ENCODE measurements around the gene EPHA7. TPM values are rescaled to one million over a fixed set of nuclear protein-coding genes. Genes with fewer than 3 reads are reported as not detected.

Gene EPHA7
- total RNA-seq, 1 donor from 2014 or later: 0.88 TPM

DNA sequence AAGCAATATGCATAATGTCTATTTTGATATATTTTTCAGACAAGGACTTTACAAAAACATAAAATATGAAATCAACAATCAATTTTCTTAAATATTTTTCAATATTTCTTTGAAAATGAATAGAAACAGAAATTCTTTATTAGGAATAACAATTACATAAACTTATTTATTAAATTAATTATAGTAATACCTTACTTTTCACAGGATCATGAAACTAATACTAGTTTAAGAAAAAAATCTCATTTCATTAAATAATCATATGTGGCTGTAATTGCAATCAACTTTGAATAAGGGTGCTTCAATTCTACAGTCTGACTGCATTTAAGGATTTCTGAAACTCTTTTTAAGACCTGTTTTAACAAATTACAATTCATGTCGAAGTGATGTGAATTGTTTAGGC, 26.6 kb downstream of the EPHA7 start:
- DNase-seq (ENCODE audit: low read depth): no peak
- no peak for TF ChIP-seq CTCF (IDR thresholded peaks at IDR 0.05; ENCODE audit: insufficient read depth, low read length, poor library complexity, severe bottlenecking)
- no peaks in the 10 kb centered on the region for H3K36me3 ChIP-seq (ENCODE audit: control insufficient read depth, insufficient read depth, low read length)
- H3K4me3 ChIP-seq (ENCODE audit: low read depth, low read length): no peak overlapping the region
- no peaks in the 10 kb centered on the region for H3K27me3 ChIP-seq (ENCODE audit: control insufficient read depth, insufficient read depth, low read length)

GRCh38 chr6:93391965-93392364, 27.4 kb downstream of the EPHA7 start:
- Histone ChIP-seq H3K36me3 (ENCODE audit: control insufficient read depth, insufficient read depth, low read length) (no peaks in the 10 kb centered on the region), H3K27me3 (ENCODE audit: control insufficient read depth, insufficient read depth, low read length) (no peaks in the 10 kb centered on the region), H3K4me3 (ENCODE audit: low read depth, low read length) (no peak overlapping the region)
- DNase-seq (ENCODE audit: low read depth): no peak
- TF ChIP-seq CTCF (IDR thresholded peaks at IDR 0.05; ENCODE audit: insufficient read depth, low read length, poor library complexity, severe bottlenecking): no peak

DNA sequence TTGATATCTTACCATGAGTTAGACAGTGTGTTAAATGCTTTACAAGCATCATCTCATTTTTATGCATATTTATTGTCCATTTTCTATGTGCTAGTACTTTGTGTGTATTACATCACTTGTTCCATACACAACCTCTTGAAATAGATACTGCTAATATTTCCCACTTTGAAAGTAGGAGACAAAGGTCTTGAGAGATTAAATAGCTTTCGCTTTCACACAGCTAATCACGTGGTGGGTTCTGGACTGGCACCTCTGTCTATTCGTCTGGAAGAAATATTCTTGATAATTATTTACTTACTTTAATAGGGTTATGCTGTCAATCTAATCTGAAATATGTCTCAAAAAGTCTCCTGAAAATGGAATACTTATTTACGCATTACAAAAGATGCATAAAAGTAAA, 30.2 kb downstream of the EPHA7 start:
- no peak for DNase-seq (ENCODE audit: low read depth)
- Histone ChIP-seq H3K4me3 (ENCODE audit: low read depth, low read length) (no peak overlapping the region), H3K36me3 (ENCODE audit: control insufficient read depth, insufficient read depth, low read length) (no peaks in the 10 kb centered on the region), H3K27me3 (ENCODE audit: control insufficient read depth, insufficient read depth, low read length) (no peaks in the 10 kb centered on the region)
- no peak for TF ChIP-seq CTCF (IDR thresholded peaks at IDR 0.05; ENCODE audit: insufficient read depth, low read length, poor library complexity, severe bottlenecking)

GRCh38 chr6:93388070-93388469, 31.3 kb downstream of the EPHA7 start:
- TF ChIP-seq CTCF (IDR thresholded peaks at IDR 0.05; ENCODE audit: insufficient read depth, low read length, poor library complexity, severe bottlenecking): no peak
- Histone ChIP-seq H3K27me3 (ENCODE audit: control insufficient read depth, insufficient read depth, low read length) (no peaks in the 10 kb centered on the region), H3K36me3 (ENCODE audit: control insufficient read depth, insufficient read depth, low read length) (no peaks in the 10 kb centered on the region), H3K4me3 (ENCODE audit: low read depth, low read length) (no peak overlapping the region)
- DNase-seq (ENCODE audit: low read depth): no peak

- H3K4me3 ChIP-seq (ENCODE audit: low read depth, low read length): no peak overlapping the region
- no peaks in the 10 kb centered on the region for H3K36me3 ChIP-seq (ENCODE audit: control insufficient read depth, insufficient read depth, low read length)
- no peaks in the 10 kb centered on the region for H3K27me3 ChIP-seq (ENCODE audit: control insufficient read depth, insufficient read depth, low read length)
- no peak for DNase-seq (ENCODE audit: low read depth)
- TF ChIP-seq CTCF (IDR thresholded peaks at IDR 0.05; ENCODE audit: insufficient read depth, low read length, poor library complexity, severe bottlenecking): no peak
Observed at GRCh38 chr6:93376026-93376540, 43.3 kb downstream of the EPHA7 start.

- no peak overlapping the region for H3K4me3 ChIP-seq (ENCODE audit: low read depth, low read length)
- DNase-seq (ENCODE audit: low read depth): no peak
- no peak for TF ChIP-seq CTCF (IDR thresholded peaks at IDR 0.05; ENCODE audit: insufficient read depth, low read length, poor library complexity, severe bottlenecking)
- H3K36me3 ChIP-seq (ENCODE audit: control insufficient read depth, insufficient read depth, low read length): no peaks in the 10 kb centered on the region
- no peaks in the 10 kb centered on the region for H3K27me3 ChIP-seq (ENCODE audit: control insufficient read depth, insufficient read depth, low read length)
Observed at GRCh38 chr6:93373445-93373844, 45.9 kb downstream of the EPHA7 start.

Data from kidney epithelial cell (primary cell).